A549 treated with Mapracorat at 1 μM for 4 hours (cell line): ENCODE data around the gene IKZF5. TPM values are rescaled to one million over a fixed set of nuclear protein-coding genes. Genes with fewer than 3 reads are reported as not detected.

ENCODE experiments used
- total RNA-seq: library from RNA; stranded (reverse); fragments of 200-300 nt; extraction: Qiagen RNA extraction; gene quantifications from 5 replicates; pipeline ENCODE4 v1.2.3, GENCODE V29; 2022

The IKZF5 gene, protein sequence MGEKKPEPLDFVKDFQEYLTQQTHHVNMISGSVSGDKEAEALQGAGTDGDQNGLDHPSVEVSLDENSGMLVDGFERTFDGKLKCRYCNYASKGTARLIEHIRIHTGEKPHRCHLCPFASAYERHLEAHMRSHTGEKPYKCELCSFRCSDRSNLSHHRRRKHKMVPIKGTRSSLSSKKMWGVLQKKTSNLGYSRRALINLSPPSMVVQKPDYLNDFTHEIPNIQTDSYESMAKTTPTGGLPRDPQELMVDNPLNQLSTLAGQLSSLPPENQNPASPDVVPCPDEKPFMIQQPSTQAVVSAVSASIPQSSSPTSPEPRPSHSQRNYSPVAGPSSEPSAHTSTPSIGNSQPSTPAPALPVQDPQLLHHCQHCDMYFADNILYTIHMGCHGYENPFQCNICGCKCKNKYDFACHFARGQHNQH
- total RNA-seq = 5.2 to 8.0 TPM (median 6.2 TPM) in 5 replicates

DNA sequence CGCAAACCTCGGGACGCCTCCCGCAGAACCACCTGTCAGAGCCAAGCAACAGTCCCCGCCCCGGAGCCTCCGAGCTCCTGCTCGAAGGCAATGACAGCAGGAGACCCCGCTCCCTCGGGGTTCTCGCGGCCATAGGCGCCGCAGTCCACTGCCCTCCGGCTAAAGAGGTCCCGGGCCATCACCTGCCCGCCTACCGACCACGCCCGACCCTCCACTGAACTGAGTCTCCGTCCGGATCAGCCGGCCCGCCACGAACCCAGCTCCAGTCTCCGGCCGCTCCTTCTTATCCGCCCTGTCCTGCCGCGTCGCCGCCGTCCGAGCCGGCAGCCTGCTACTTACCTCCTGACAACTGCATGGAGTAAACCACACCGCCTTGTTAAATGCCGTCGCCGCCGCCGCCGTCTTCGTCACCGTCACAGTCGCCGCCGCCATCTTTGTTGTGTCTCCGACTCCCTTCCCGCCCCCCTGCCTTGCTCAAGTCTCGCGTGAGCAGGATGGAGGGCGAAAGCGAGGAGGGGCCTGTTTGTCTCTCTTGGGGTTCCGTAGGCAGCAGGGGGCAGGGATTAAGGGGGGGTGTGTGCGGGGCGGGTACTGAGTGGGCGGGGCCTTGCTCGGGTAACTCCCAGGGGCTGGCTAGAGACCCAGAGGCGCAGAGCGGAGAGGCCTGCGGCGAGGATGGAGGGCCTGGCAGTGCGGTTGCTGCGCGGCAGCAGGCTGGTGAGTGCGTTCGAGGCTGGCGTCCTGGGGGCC lies at the start of gene IKZF5, which contains the start of gene ACADSB:
Gene IKZF5 (minus strand): TSS at position 441 of the 750 bp plus-strand sequence. CDS start 10,170 bp downstream, outside the sequence.
Gene ACADSB (plus strand): TSS at position 652 of the 750 bp plus-strand sequence. CDS start 24 bp downstream, at position 676.

DNA sequence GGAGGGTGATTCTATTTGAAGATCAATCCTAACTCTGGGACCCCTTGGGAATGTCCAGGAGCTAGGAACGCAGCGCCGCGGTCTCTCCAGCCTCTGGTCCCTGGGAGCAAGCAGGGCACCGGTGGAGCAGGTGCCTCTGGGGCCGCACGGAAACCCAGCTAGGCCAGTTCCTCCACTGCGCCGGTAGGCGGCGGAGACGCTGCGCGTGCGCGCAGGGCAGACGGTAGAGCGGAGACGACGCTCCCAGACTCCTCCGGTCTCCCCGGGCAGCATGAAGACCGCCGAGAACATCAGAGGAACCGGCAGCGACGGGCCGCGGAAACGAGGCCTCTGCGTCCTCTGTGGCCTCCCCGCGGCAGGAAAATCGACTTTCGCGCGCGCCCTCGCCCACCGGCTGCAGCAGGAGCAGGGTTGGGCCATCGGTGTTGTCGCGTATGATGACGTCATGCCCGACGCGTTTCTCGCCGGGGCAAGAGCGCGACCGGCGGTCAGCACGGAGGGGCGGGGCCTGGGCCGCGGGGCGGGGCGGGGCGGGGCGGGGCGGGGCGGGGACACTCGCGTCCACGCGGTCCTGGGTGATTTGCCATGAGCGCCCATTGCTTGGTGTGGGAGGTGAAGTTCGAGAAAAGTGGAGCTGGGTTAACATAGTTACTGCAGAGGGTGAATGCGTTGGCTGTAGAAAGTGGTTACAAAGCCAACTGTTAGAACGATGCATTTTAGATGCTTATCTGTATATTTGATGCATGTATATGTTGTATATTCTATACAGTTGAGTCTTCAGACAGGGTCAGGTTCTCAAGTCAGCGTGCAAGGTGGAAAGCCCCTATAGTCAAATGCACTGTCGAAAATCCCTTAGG lies 28.2 kb downstream of the IKZF5 start, which contains the start of gene PSTK:
Gene PSTK (plus strand): TSS at position 193 of the 857 bp plus-strand sequence. CDS start 79 bp downstream, at position 272.

DNA sequence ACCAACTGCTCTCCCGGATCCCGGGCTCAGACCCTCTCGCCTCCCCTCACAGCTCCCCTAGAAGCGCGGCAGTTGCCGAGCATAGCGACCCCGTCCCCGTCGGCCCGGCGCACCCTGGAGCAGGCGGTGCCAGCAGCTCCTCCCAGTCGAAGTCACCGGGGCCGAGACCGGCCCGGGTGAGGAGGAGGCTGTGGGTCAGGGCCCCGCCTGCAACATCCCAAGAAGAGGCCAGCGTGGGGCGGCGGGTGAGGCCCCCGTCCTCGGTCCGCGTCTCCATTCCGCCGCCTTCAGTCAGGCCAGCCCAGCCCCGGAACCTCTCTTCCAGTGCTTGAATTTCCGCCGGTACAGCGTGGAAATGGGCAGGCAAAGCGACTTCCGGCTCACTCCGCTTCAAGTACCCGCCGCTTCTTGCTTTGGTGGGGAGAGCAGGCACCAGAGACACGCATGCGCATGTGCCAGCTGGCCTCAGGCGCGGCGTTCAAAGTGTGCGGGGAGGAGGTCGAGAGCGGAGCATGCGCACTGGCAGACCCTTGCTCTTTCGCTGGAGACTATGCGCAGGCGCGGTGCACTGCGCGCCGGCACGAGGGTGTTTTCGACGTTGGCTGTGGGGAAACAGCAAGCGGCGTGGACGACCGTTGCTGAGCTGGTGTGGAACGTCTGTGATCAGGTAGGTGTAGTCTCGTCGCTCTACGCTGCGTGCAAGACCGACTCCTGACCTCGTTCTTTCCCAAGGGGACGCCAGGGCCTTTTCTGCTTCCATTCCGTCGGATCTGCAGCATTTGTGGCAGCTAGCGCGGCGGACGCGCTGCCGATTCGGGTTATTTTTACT lies 54.5 kb downstream of the IKZF5 start, which contains the start of gene C10orf88:
Gene C10orf88 (minus strand): TSS at position 326 of the 829 bp plus-strand sequence. CDS start 49 bp downstream, at position 277.

Other genes with a start within 250 kb of the IKZF5 start
- 1.3 to 1.6 TPM (median 1.3 TPM) in 5 replicates for gene CUZD1, start 162.9 kb downstream of the IKZF5 start, total RNA-seq
- 11.3 to 13.7 TPM (median 12.7 TPM) in 5 replicates for gene FAM24B, start 129.2 kb downstream of the IKZF5 start, total RNA-seq
- not detected in 5 replicates for gene FAM24A, start 98.2 kb downstream of the IKZF5 start, total RNA-seq
- 8.0 to 9.1 TPM (median 8.2 TPM) in 5 replicates for gene C10orf88, start 54.6 kb downstream of the IKZF5 start, total RNA-seq
- 3.5 to 5.6 TPM (median 4.2 TPM) in 5 replicates for gene PSTK, start 28.4 kb downstream of the IKZF5 start, total RNA-seq
- 7.0 to 9.2 TPM (median 7.8 TPM) in 5 replicates for gene ACADSB, start 211 bp upstream of the IKZF5 start, total RNA-seq
- not detected in 5 replicates for gene HMX3, start 127.2 kb upstream of the IKZF5 start, total RNA-seq
- 0.08 to 0.23 TPM (median 0.14 TPM) in 4 of 5 replicates, not detected in the other for gene HMX2, start 139.3 kb upstream of the IKZF5 start, total RNA-seq
- gene BUB3, start 145.6 kb upstream of the IKZF5 start, total RNA-seq = 164 to 191 TPM (median 174 TPM) in 5 replicates